SH-SY5Y (cell line): ENCODE measurements around the gene OR4D6.

ENCODE experiments used
- GATA2 ChIP-seq: IDR thresholded peaks from 2 replicates; pipeline ENCODE4 v1.6.1; 2011; ENCODE audit warnings: mild to moderate bottlenecking, low read depth, low read length
- GATA3 ChIP-seq: IDR thresholded peaks from 2 replicates; pipeline ENCODE4 v1.6.1; 2011; ENCODE audit warnings: low read depth, mild to moderate bottlenecking, low read length, moderate library complexity

GRCh38 chr11:59436169-59436568, 20.6 kb upstream of the OR4D6 start, which contains the start of gene OR5A1:
- TF ChIP-seq GATA2 = no peak
- TF ChIP-seq GATA3 = no peak
